Testis (tissue), 2 donors: ENCODE results near the gene HDGFL3.

ENCODE experiments used
- CTCF ChIP-seq, 3 experiments: fragments of 450-650 bp in 2 of 3; fragments of 200-600 bp in 1 of 3; sonication (generic) in 1 of 3; IDR thresholded peaks; one replicate each; pipeline ENCODE4 v1.5.1; 2016 to 2019; ENCODE audit warnings: antibody characterized with exemption in 3 of 3, mild to moderate bottlenecking in 2 of 3, moderate library complexity in 1 of 3
- POLR2A ChIP-seq: fragments of 450-650 bp; IDR thresholded peaks from one replicate; pipeline ENCODE4 v1.6.1; 2017; ENCODE audit warnings: antibody characterized with exemption, mild to moderate bottlenecking, moderate library complexity

GRCh38 chr15:83185561-83185960, 22.1 kb downstream of the HDGFL3 start:
- TF ChIP-seq CTCF (IDR thresholded peaks at IDR 0.05) (no peak), POLR2A (no peak)
